ENCODE measurements around the gene ABCB8. TPM values are rescaled to one million over a fixed set of nuclear protein-coding genes. Genes with fewer than 3 reads are reported as not detected.

Gene ABCB8
- total RNA-seq, 1 donor from 2014 or later, result 36.2 TPM

GRCh38 chr7:150999001-150999400 is 29.2 kb upstream of the ABCB8 start:
- DNase-seq (ENCODE audit: low spot score, unreplicated experiment), result no peak
- H3K4me3 Mint-ChIP-seq (ENCODE audit: low read depth), result no peak overlapping the region
- H3K9me3 Mint-ChIP-seq (ENCODE audit: low read depth), result no peaks in the 10 kb centered on the region
- no peak for TF ChIP-seq CTCF (IDR thresholded peaks at IDR 0.05; ENCODE audit: unreplicated experiment)
- H3K27me3 Mint-ChIP-seq, result peaks cover 8% of the 10 kb centered on the region
- no peaks in the 10 kb centered on the region for H3K4me1 Mint-ChIP-seq (ENCODE audit: low read depth)
- no peak overlapping the region for H3K27ac Mint-ChIP-seq
- no peaks in the 10 kb centered on the region for H3K36me3 Mint-ChIP-seq (ENCODE audit: insufficient read depth)

- H3K36me3 Mint-ChIP-seq (ENCODE audit: insufficient read depth), result no peaks in the 10 kb centered on the region
- no peak overlapping the region for H3K4me3 Mint-ChIP-seq (ENCODE audit: low read depth)
- no peak for TF ChIP-seq CTCF (IDR thresholded peaks at IDR 0.05; ENCODE audit: unreplicated experiment)
- H3K27me3 Mint-ChIP-seq, result peaks cover 12% of the 10 kb centered on the region
- no peak for DNase-seq (ENCODE audit: low spot score, unreplicated experiment)
- H3K9me3 Mint-ChIP-seq (ENCODE audit: low read depth), result no peaks in the 10 kb centered on the region
- no peaks in the 10 kb centered on the region for H3K4me1 Mint-ChIP-seq (ENCODE audit: low read depth)
- H3K27ac Mint-ChIP-seq, result no peak overlapping the region
These were observed 28.6 kb upstream of the ABCB8 start for GRCh38 chr7:150999497-151000230.

DNA sequence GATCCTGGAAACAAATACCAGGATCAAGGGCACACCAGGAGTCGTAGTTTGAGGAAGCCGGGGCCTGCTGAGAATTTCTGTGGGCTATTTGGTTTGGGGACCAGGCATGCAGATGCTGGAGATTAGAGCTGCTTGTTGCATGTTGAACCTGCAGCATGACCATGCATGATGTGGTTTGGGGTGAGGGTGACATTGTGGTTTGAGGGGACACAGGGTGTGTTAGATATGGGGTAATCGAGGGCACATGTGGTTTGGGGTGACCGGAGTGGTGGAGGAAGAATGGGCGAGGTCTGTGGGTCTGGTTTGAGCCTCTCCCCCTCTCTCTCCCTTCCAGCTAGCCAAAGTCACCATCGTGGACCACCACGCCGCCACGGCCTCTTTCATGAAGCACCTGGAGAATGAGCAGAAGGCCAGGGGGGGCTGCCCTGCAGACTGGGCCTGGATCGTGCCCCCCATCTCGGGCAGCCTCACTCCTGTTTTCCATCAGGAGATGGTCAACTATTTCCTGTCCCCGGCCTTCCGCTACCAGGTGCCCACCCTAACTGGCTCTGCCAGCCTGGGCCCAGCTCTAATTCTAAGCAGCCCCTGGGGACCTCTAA is 27.3 kb upstream of the ABCB8 start:
- Mint-ChIP-seq H3K9me3 (ENCODE audit: low read depth) (no peaks in the 10 kb centered on the region), H3K36me3 (ENCODE audit: insufficient read depth) (no peaks in the 10 kb centered on the region), H3K27ac (no peak overlapping the region), H3K4me3 (ENCODE audit: low read depth) (no peak overlapping the region), H3K27me3 (peaks cover 12% of the 10 kb centered on the region), H3K4me1 (ENCODE audit: low read depth) (no peaks in the 10 kb centered on the region)
- DNase-seq (ENCODE audit: low spot score, unreplicated experiment), result no peak
- TF ChIP-seq CTCF (IDR thresholded peaks at IDR 0.05; ENCODE audit: unreplicated experiment), result no peak

- Mint-ChIP-seq H3K27me3 (peaks cover 12% of the 10 kb centered on the region), H3K4me3 (ENCODE audit: low read depth) (no peak overlapping the region), H3K36me3 (ENCODE audit: insufficient read depth) (no peaks in the 10 kb centered on the region), H3K27ac (no peak overlapping the region), H3K4me1 (ENCODE audit: low read depth) (no peaks in the 10 kb centered on the region), H3K9me3 (ENCODE audit: low read depth) (no peaks in the 10 kb centered on the region)
- no peak for DNase-seq (ENCODE audit: low spot score, unreplicated experiment)
- TF ChIP-seq CTCF (IDR thresholded peaks at IDR 0.05; ENCODE audit: unreplicated experiment), result no peak
These were observed 26.7 kb upstream of the ABCB8 start for GRCh38 chr7:151001546-151001945.

GRCh38 chr7:151003572-151003971 is 24.7 kb upstream of the ABCB8 start:
- no peaks in the 10 kb centered on the region for H3K4me1 Mint-ChIP-seq (ENCODE audit: low read depth)
- TF ChIP-seq CTCF (IDR thresholded peaks at IDR 0.05; ENCODE audit: unreplicated experiment), result no peak
- no peak for DNase-seq (ENCODE audit: low spot score, unreplicated experiment)

More at GRCh38 chr7:151003572-151003971, 24.7 kb upstream of the ABCB8 start:
- no peaks in the 10 kb centered on the region for H3K9me3 Mint-ChIP-seq (ENCODE audit: low read depth)
- H3K27ac Mint-ChIP-seq, result no peak overlapping the region
- H3K36me3 Mint-ChIP-seq (ENCODE audit: insufficient read depth), result no peaks in the 10 kb centered on the region
- H3K4me3 Mint-ChIP-seq (ENCODE audit: low read depth), result no peak overlapping the region
- peaks cover 18% of the 10 kb centered on the region for H3K27me3 Mint-ChIP-seq
